H1 (cell line): ENCODE results near the gene FGF14. TPM values are rescaled to one million over a fixed set of nuclear protein-coding genes. Genes with fewer than 3 reads are reported as not detected.

Experiments
- CTCF ChIA-PET: fragments of 300-600 bp; sonication (Branson Sonifier 250); formaldehyde crosslinking; loops from one replicate; lab custom pipeline; 2021; ENCODE audit not compliant: partially characterized antibody; lab: Charles Lee
- POLR2A ChIA-PET: fragments of 300-600 bp; sonication (Branson Sonifier 250); formaldehyde crosslinking; loops from one replicate; lab custom pipeline; 2021; ENCODE audit warnings: inconsistent platforms; ENCODE audit not compliant: partially characterized antibody; lab: Charles Lee
- DNase-seq, 2 experiments: peaks; one replicate each; pipeline versions ENCODE4 v3.0.0 to v3.0.0-alpha.2; 2010 to 2022; ENCODE audit warnings: low spot score in 2 of 2, low read depth in 1 of 2, mixed read lengths in 1 of 2
- FAIRE-seq: peaks from 2 replicates; lab custom pipeline; 2011; peaks lifted over from hg19 to GRCh38; lab: Jason Lieb, UNC
- H2AFZ ChIP-seq: 2 replicates; pipeline ENCODE4 v1.8.1; 2012; ENCODE audit warnings: low read length, inconsistent platforms
- H2AK5ac ChIP-seq: 2 replicates; pipeline ENCODE4 v1.6.1; 2013; ENCODE audit warnings: low read depth, low read length
- H2BK120ac ChIP-seq: replicated peaks from 2 replicates; pipeline ENCODE3; 2013; ENCODE audit warnings: low read depth, low read length, inconsistent platforms
- H2BK12ac ChIP-seq: 2 replicates; pipeline ENCODE4 v1.6.1; 2013; ENCODE audit warnings: low read depth, low read length
- H2BK15ac ChIP-seq: 2 replicates; pipeline ENCODE4 v1.6.1; 2013; ENCODE audit warnings: low read length
- H2BK20ac ChIP-seq: 2 replicates; pipeline ENCODE4 v1.6.1; 2013; ENCODE audit warnings: low read length
- H2BK5ac ChIP-seq: 2 replicates; pipeline ENCODE4 v1.6.1; 2013; ENCODE audit warnings: low read depth, low read length
- H3K14ac ChIP-seq: 2 replicates; pipeline ENCODE4 v1.6.1; 2013; ENCODE audit warnings: inconsistent platforms; ENCODE audit not compliant: insufficient read length
- H3K18ac ChIP-seq: 2 replicates; pipeline ENCODE4 v1.6.1; 2013; ENCODE audit warnings: low read length; ENCODE audit errors: extremely low read depth
- H3K23ac ChIP-seq: 2 replicates; pipeline ENCODE4 v1.6.1; 2013; ENCODE audit warnings: inconsistent platforms; ENCODE audit not compliant: insufficient read length
- H3K23me2 ChIP-seq: 2 replicates; pipeline ENCODE4 v1.6.1; 2013; ENCODE audit warnings: low read depth, low read length
- H3K27ac ChIP-seq: 2 replicates; pipeline ENCODE4 v1.6.1; 2011; ENCODE audit warnings: low read depth, low read length, inconsistent platforms
- H3K27me3 ChIP-seq, 4 experiments: replicated peaks in 1 of 4; 1 replicate in 1 of 4; 2 replicates in 3 of 4; pipeline versions ENCODE4 v1.6.1 to v1.8.1; 2011 to 2013; ENCODE audit warnings: low read length in 3 of 4, mild to moderate bottlenecking in 3 of 4, inconsistent platforms in 2 of 4, mixed read lengths in 2 of 4, moderate library complexity in 1 of 4; ENCODE audit not compliant: control insufficient read depth in 3 of 4, insufficient read depth in 3 of 4; ENCODE audit errors: extremely low read depth in 1 of 4
- H3K36me3 ChIP-seq, 4 experiments: 2 replicates each; pipeline versions ENCODE4 v1.6.1 to v1.8.1; 2011 to 2013; ENCODE audit warnings: mild to moderate bottlenecking in 4 of 4, low read length in 3 of 4, moderate library complexity in 2 of 4, control low read depth in 1 of 4, inconsistent platforms in 1 of 4; ENCODE audit not compliant: insufficient read depth in 4 of 4, control insufficient read depth in 2 of 4
- H3K4ac ChIP-seq: replicated peaks from 2 replicates; pipeline ENCODE3; 2013; ENCODE audit warnings: low read length, low read depth, mixed read lengths, inconsistent platforms; ENCODE audit not compliant: insufficient read length
- H3K4me1 ChIP-seq, 4 experiments: replicated peaks in 1 of 4; 1 replicate in 1 of 4; 2 replicates in 3 of 4; pipeline versions ENCODE4 v1.6.1 to v1.8.1; 2011 to 2013; ENCODE audit warnings: low read length in 3 of 4, inconsistent platforms in 2 of 4, mixed read lengths in 1 of 4; ENCODE audit not compliant: insufficient read depth in 4 of 4, control insufficient read depth in 3 of 4
- H3K4me2 ChIP-seq, 2 experiments: 2 replicates each; pipeline versions ENCODE4 v1.6.1 to v1.8.1; 2011 to 2013; ENCODE audit warnings: low read depth in 2 of 2, low read length in 2 of 2, control low read depth in 1 of 2, inconsistent platforms in 1 of 2, mild to moderate bottlenecking in 1 of 2; ENCODE audit not compliant: insufficient read depth in 1 of 2
- H3K4me3 ChIP-seq, 4 experiments: fragments of 200-600, 300-600 bp in 1 of 4; sonication (generic), shearing (Covaris generic), sonication (Bioruptor Twin) in 1 of 4; 2 replicates each; pipeline versions ENCODE4 v1.5.1 to v1.8.1; 2011 to 2016; ENCODE audit warnings: low read length in 4 of 4, low read depth in 3 of 4, control low read depth in 2 of 4, inconsistent platforms in 2 of 4, mild to moderate bottlenecking in 2 of 4, mixed read lengths in 1 of 4, moderate library complexity in 1 of 4; ENCODE audit not compliant: insufficient read depth in 2 of 4; ENCODE audit errors: extremely low read depth in 1 of 4
- H3K56ac ChIP-seq: replicated peaks from 2 replicates; pipeline ENCODE3; 2013; ENCODE audit warnings: low read depth, mild to moderate bottlenecking, mixed read lengths, low read length, inconsistent platforms; ENCODE audit not compliant: insufficient read length
- H3K79me1 ChIP-seq: 2 replicates; pipeline ENCODE4 v1.6.1; 2013; ENCODE audit warnings: low read depth, low read length, control low read depth
- H3K79me2 ChIP-seq, 2 experiments: 2 replicates each; pipeline versions ENCODE4 v1.6.1 to v1.8.1; 2012 to 2013; ENCODE audit warnings: low read length in 2 of 2, mild to moderate bottlenecking in 2 of 2, inconsistent platforms in 1 of 2; ENCODE audit not compliant: insufficient read depth in 2 of 2, control insufficient read depth in 1 of 2
- H3K9ac ChIP-seq, 4 experiments: replicated peaks in 1 of 4; 1 replicate in 1 of 4; 2 replicates in 3 of 4; pipeline versions ENCODE4 v1.6.1 to v1.8.1; 2011 to 2013; ENCODE audit warnings: low read depth in 3 of 4, low read length in 3 of 4, control low read depth in 2 of 4, mild to moderate bottlenecking in 2 of 4, moderate library complexity in 2 of 4, inconsistent platforms in 1 of 4; ENCODE audit errors: extremely low read depth in 1 of 4
- H3K9me3 ChIP-seq, 2 experiments: 2 replicates each; pipeline versions ENCODE4 v1.6.1 to v1.8.1; 2012 to 2013; ENCODE audit warnings: mild to moderate bottlenecking in 2 of 2, moderate library complexity in 2 of 2, control low read depth in 1 of 2, inconsistent platforms in 1 of 2, low read depth in 1 of 2, low read length in 1 of 2, mixed read lengths in 1 of 2; ENCODE audit not compliant: insufficient read depth in 2 of 2
- H4K20me1 ChIP-seq, 2 experiments: replicated peaks in 1 of 2; 2 replicates each; pipeline versions ENCODE3 to v1.8.1; 2011 to 2013; ENCODE audit warnings: inconsistent platforms in 2 of 2, low read length in 2 of 2, mild to moderate bottlenecking in 1 of 2; ENCODE audit not compliant: insufficient read depth in 2 of 2, control insufficient read depth in 1 of 2
- H4K5ac ChIP-seq: 2 replicates; pipeline ENCODE4 v1.6.1; 2013; ENCODE audit warnings: low read length, low read depth, mixed read lengths, inconsistent platforms; ENCODE audit not compliant: insufficient read length
- H4K8ac ChIP-seq: 2 replicates; pipeline ENCODE4 v1.8.0; 2013; ENCODE audit warnings: mild to moderate bottlenecking, moderate library complexity, low read length, inconsistent platforms; ENCODE audit not compliant: insufficient read depth; ENCODE audit errors: extremely low read depth
- H4K91ac ChIP-seq: replicated peaks from 2 replicates; pipeline ENCODE3; 2013; ENCODE audit warnings: low read length, mixed read lengths, inconsistent platforms; ENCODE audit not compliant: insufficient read length
- BRCA1 ChIP-seq: IDR thresholded peaks from 2 replicates; pipeline ENCODE4 v1.6.1; 2012; ENCODE audit warnings: low read depth, low read length, improper control_type of control experiment
- CHD2 ChIP-seq: IDR thresholded peaks from 2 replicates; pipeline ENCODE4 v1.6.1; 2012; ENCODE audit warnings: low read length, improper control_type of control experiment
- CREB1 ChIP-seq: IDR thresholded peaks from 2 replicates; pipeline ENCODE4 v1.6.1; 2012; ENCODE audit warnings: inconsistent platforms
- EZH2 ChIP-seq: fragments of 200-600 bp; sonication (generic); IDR thresholded peaks from 2 replicates; pipeline ENCODE4 v1.7.1; 2012; ENCODE audit warnings: low read depth, mild to moderate bottlenecking, moderate library complexity, low read length, inconsistent platforms; ENCODE audit not compliant: severe bottlenecking
- GABPA ChIP-seq: IDR thresholded peaks from 2 replicates; pipeline ENCODE4 v1.6.1; 2011; ENCODE audit warnings: mild to moderate bottlenecking, low read length, moderate library complexity, borderline replicate concordance; ENCODE audit not compliant: insufficient read depth
- HDAC6 ChIP-seq: IDR thresholded peaks from one replicate; pipeline ENCODE4 v1.7.1; 2012; ENCODE audit warnings: low read depth, mild to moderate bottlenecking, inconsistent platforms, low read length, moderate library complexity
- POLR2AphosphoS5 ChIP-seq: IDR thresholded peaks from 2 replicates; pipeline ENCODE4 v1.6.1; 2011; ENCODE audit warnings: low read depth, low read length
- RBBP5 ChIP-seq: IDR thresholded peaks from 2 replicates; pipeline ENCODE4 v1.7.1; 2012; ENCODE audit warnings: low read depth, mild to moderate bottlenecking, inconsistent platforms, low read length, moderate library complexity, borderline replicate concordance
- RNF2 ChIP-seq: fragments of 200-900, 300-1000 bp; sonication (generic); IDR thresholded peaks from 2 replicates; pipeline ENCODE4 v1.7.1; 2016; ENCODE audit warnings: borderline replicate concordance, low read depth, mild to moderate bottlenecking, antibody characterized with exemption, low read length; ENCODE audit not compliant: poor library complexity, severe bottlenecking; ENCODE audit errors: missing control alignments
- WGBS, 2 experiments: shearing (Covaris generic) in 1 of 2; methylation state at CpG; one replicate each; pipeline versions ENCODE4 v1.1.6 to v1.1.7; 2013 to 2015; ENCODE audit warnings: low lambda C conversion rate in 2 of 2, mixed read lengths in 2 of 2, inconsistent platforms in 1 of 2, low coverage in 1 of 2, missing lambda C conversion rate in 1 of 2; ENCODE audit not compliant: insufficient replicate concordance in 2 of 2, insufficient coverage in 1 of 2, insufficient read length in 1 of 2; ENCODE audit errors: extremely low coverage in 1 of 2, missing lambda C conversion rate in 1 of 2; 5-methylcytosine and 5-hydroxymethylcytosine counted together
- polyA plus RNA-seq, 7 experiments: library from polyadenylated mRNA; depleted of rRNA in 3 of 7; stranded (reverse) in 5 of 7; unstranded in 2 of 7; fragments of >200 nt in 5 of 7; fragments of 200-250 nt in 2 of 7; gene quantifications; 1 replicate in 5 of 7; 2 replicates in 1 of 7; 4 replicates in 1 of 7; pipeline versions ENCODE4 v1.2.1 to v1.2.3, GENCODE V29; 2011 to 2013; ENCODE audit warnings: missing spikeins in 2 of 7, mixed read lengths in 2 of 7
- total RNA-seq: library from RNA; stranded (reverse); fragmentation: NEBNext Ultra II Directional; extraction: Animal tissue kit (Norgen Biotek cat#: 25700); gene quantifications from 2 replicates; pipeline ENCODE4 v1.2.1, GENCODE V29; 2021

The FGF14 gene
- total and polyA plus RNA-seq, 2 of the 8 experiments (the other 6 are each of a cell fraction or from before 2014, with no cell fraction given) = 0.05 to 0.58 TPM

GRCh38 chr13:102323012-102323411 is 78.8 kb downstream of the FGF14 start:
- DNase-seq = no peak
- Histone ChIP-seq H3K36me3 (no peaks in the 10 kb centered on the region), H4K5ac (no peak overlapping the region), H2AFZ (no peak overlapping the region), H2BK120ac (no peak overlapping the region), H3K9me3 (no peaks in the 10 kb centered on the region), H4K8ac (no peak overlapping the region), H2BK15ac (no peak overlapping the region), H2BK12ac (no peak overlapping the region), H3K56ac (no peak overlapping the region), H2AK5ac (no peak overlapping the region), H3K27me3 (no peaks in the 10 kb centered on the region), H3K23me2 (no peaks in the 10 kb centered on the region; the same call in 1 of the 2 replicates), H3K4me2 (no peak overlapping the region)
- CTCF ChIA-PET = interaction anchor here (0.7 to 1.1 kb wide), 6 partner anchors 10 to 382 kb away, joined by 3 read pairs; no protein-coding TSS in a partner anchor
- WGBS, 2 experiments = 91% methylated on average over 1 of the region's 1 CpG; no CpG with 5 or more reads in 1 of the 2 experiments
- TF ChIP-seq CREB1 = no peak
- no peak for TF ChIP-seq CHD2
- no peak for TF ChIP-seq RNF2
- TF ChIP-seq BRCA1 = no peak
- TF ChIP-seq GABPA = no peak
- TF ChIP-seq EZH2 = no peak
- no peak for TF ChIP-seq POLR2AphosphoS5
- no peak for TF ChIP-seq RBBP5
- TF ChIP-seq HDAC6 = no peak
- TF ChIP-seq, all 59 proteins: peak for 0
- Histone ChIP-seq H3K23ac (no peak overlapping the region), H3K79me1 (no peaks in the 10 kb centered on the region), H3K14ac (no peak overlapping the region), H3K4me3 (no peak overlapping the region), H3K27ac (no peak overlapping the region), H4K91ac (no peak overlapping the region), H3K4me1 (no peaks in the 10 kb centered on the region), H3K9ac (no peak overlapping the region), H2BK20ac (no peak overlapping the region), H4K20me1 (no peaks in the 10 kb centered on the region), H3K79me2 (no peaks in the 10 kb centered on the region), H3K18ac (no peak overlapping the region), H2BK5ac (no peak overlapping the region), H3K4ac (no peak overlapping the region)
- POLR2A ChIA-PET = no interaction called here
- FAIRE-seq = no peak
